ENCODE results near the gene WDPCP.

- no peak for TF ChIP-seq CTCF (IDR thresholded peaks at IDR 0.05)
- no peak for TF ChIP-seq POLR2A (IDR thresholded peaks at IDR 0.05)
Measured at GRCh38 chr2:63600881-63601460, 12.7 kb upstream of the WDPCP start.
